ENCODE measurements around the gene CTNNA2.

GRCh38 chr2:80128080-80128479 is 615.2 kb downstream of the CTNNA2 start:
- TF ChIP-seq CTCF (IDR thresholded peaks at IDR 0.05) = no peak
- no peak for TF ChIP-seq POLR2A (IDR thresholded peaks at IDR 0.05)

All from right lobe of liver (tissue), 4 donors.